T-helper 1 cell (primary cell): ENCODE measurements around the gene NLRP6.
"Not testable (repeated sequence)": the region's sequence is repeated elsewhere in the genome, so short reads cannot be mapped to it uniquely, and the experiment has no call there.

Experiments
- DNase-seq, 5 donors: peaks; one replicate each; pipeline ENCODE4 v3.0.0-alpha.2; 2012 to 2020

NLRP6 gene

DNA sequence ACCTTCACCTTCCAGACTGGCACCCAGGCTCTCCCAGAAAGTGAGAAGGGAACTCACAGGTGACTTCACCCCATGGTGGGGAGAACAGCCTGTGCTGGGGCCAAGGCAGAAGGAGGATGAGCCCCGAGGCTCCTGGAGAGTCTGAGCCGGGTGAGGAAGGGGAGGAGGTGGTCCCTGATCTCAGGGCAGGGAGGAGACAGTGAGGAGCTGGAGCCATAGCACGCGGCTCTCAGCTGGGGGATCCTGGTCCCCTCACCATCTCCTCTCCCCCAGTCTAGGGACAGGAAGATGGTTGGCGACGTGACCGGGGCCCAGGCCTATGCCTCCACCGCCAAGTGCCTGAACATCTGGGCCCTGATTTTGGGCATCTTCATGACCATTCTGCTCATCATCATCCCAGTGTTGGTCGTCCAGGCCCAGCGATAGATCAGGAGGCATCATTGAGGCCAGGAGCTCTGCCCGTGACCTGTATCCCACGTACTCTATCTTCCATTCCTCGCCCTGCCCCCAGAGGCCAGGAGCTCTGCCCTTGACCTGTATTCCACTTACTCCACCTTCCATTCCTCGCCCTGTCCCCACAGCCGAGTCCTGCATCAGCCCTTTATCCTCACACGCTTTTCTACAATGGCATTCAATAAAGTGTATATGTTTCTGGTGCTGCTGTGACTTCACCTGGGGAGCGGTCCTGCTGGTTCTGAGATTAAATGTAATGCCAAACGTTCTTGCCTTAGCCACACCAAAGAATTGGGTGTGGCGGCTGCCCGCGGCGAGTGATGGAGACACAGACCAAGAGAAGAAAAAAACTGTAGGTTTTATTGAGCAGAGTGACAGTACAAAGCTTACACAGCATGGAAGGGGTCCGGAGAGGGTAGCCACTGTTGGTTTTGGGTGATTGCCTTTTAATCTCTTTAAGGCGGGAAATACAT lies 30.8 kb downstream of the NLRP6 start:
- peak in 1 of 5 donors; percentile 51 for DNase-seq

DNA sequence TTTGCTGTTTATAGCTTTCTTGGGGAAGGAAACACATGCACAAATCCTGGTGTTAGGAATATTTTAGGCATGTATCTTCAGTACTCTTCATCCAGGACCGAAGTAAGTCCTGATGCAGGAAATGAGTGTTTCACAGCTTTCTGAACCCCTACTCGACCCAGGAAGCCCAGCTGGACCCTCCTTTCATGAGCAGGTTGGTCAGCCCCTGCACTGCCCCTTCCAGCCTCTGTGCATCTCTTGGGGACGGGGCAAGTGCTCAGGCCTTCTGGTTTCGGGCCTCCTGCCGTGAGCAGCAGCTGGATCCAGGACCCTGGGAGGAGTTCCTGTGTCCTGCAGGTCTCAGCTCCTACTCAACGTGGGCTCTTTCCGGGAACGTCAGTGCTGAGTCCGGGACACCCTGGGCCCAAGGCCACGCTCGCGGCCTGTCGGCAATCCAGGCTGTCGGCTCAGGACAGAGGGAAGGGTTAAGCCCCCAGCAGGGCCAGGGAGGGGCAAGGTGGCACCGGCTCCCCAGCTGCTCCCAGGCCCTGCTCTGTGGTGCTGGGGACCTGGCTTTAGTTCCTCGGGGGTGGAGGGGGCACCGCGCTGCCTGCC lies 31.9 kb downstream of the NLRP6 start:
- not testable (repeated sequence) for DNase-seq

- DNase-seq, result not testable (repeated sequence)
Measured at GRCh38 chr11:311013-311748, 33.0 kb downstream of the NLRP6 start.

- DNase-seq, result peak in 1 of 5 donors; percentile 41
Measured at GRCh38 chr11:312092-312816, 34.0 kb downstream of the NLRP6 start.

DNA sequence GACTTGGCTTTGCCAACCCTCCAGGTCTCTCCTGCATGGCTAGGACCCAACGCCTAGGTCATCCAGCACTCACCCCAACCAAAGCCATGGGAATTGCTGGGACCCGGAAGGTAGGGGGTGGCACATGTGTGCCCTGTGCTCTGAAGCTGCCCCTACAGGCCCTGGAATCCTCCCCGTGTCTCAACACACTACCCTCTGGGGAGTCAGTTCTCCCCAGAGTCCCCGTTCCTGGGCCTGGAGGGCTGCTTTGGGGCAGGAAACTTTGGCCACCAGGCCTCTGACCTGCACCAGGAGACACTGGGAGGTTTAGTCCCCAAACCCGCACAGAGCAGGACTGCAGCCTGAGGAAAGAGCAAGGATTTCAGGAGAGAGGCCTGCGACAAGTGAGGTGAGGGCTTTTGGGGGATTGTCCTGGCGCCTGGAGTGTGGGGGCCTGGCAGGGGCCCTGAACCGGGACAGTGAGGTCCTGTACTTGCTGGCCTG lies 35.1 kb downstream of the NLRP6 start:
- DNase-seq, result no peak

- DNase-seq, result peak in 3 of 5 donors; percentile 40 to 92 (median 50)
Measured at GRCh38 chr11:313787-314553, 35.8 kb downstream of the NLRP6 start, which contains the start of gene IFITM1. Gene IFITM1 (plus strand): TSS chr11:314040. CDS start chr11:314171, 131 bp downstream.

DNA sequence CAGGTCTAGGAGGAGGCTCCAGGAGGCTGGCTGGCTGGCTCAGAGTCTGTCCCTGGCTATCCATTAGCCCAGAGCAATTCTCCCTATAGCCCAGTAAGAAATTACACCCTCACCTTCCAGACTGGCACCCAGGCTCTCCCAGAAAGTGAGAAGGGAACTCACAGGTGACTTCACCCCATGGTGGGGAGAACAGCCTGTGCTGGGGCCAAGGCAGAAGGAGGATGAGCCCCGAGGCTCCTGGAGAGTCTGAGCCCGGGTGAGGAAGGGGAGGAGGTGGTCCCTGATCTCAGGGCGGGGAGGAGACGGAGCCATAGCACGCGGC lies 36.3 kb downstream of the NLRP6 start:
- DNase-seq, result not testable (repeated sequence)

- DNase-seq, result peak in 1 of 5 donors; percentile 44
Measured at GRCh38 chr11:315051-315481, 36.9 kb downstream of the NLRP6 start.

GRCh38 chr11:315516-315994 lies 37.3 kb downstream of the NLRP6 start:
- no peak for DNase-seq

DNA sequence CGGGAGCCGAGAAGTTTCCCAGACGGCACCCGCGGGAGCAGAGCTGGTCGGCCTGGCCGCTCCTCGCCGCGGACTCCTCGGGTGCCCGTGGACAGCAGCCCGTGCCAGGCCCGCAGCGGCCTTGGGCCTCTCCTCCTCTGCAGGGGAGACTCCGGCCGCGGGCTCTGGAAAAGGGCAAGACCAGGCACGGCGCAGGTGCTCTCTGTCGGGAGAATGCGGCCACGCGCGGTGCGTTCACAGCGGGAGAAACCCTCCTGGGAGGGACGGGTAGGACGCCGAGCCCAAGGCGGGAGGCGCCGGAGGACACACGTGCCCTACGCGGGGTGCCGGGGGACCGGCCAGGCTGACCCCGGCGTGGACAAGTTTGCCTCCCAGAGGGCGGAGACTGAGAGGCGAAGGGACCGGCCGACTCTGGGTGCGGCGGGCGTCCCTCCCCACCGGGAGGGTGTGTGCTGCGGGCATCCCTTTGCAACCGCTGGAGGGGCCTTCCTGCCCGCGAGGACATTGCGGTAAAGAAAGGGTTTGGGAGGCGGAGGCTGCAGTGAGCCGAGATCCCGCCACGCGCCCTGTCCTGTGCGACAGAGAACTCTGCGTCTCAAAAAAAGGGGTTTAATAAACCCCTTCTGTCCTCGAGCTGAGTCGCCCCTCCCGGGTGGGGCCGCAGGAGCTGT lies 38.0 kb downstream of the NLRP6 start:
- DNase-seq, result peak in 1 of 5 donors; percentile 53

DNA sequence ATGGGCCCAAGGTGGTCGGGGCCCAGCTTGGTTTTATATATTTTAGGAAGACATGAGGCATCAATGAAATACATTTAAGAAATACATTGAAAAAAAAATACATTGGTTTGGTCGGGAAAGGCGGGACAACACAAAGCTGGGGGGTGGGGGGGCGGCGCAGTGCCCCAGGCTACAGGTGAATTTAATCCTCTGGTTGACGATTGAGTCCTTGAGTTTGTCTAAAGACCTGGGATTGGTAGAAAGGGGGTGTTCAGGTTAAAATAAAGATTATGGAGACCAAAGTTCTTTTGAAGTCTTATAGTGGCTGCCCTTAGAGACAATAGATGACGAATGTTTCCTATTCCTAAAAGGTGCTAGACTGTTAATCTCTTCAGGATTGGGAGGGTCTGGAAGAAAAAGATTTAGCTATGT lies 38.7 kb downstream of the NLRP6 start:
- DNase-seq, result no peak

GRCh38 chr11:317668-318404 lies 39.6 kb downstream of the NLRP6 start:
- DNase-seq, result not testable (repeated sequence)

- not testable (repeated sequence) for DNase-seq
Measured at GRCh38 chr11:318405-319120, 40.4 kb downstream of the NLRP6 start.

DNA sequence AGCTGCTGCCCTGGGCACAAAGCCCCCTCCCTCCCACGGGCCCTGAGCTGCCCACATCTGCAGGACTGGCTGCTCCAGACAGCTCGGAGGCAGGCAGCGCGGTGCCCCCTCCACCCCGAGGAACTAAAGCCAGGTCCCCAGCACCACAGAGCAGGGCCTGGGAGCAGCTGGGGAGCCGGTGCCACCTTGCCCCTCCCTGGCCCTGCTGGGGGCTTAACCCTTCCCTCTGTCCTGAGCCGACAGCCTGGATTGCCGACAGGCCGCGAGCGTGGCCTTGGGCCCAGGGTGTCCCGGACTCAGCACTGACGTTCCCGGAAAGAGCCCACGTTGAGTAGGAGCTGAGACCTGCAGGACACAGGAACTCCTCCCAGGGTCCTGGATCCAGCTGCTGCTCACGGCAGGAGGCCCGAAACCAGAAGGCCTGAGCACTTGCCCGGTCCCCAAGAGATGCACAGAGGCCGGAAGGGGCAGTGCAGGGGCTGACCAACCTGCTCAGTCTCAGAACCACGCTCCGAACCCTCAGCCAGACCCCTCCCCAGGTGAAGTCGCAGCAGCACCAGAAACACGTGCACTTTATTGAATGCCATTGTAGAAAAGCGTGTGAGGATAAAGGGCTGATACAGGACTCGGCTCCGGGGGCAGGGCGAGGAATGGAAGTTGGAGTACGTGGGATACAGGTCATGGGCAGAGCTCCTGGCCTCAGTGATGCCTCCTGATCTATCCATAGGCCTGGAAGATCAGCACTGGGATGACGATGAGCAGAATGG lies 41.1 kb downstream of the NLRP6 start:
- DNase-seq, result not testable (repeated sequence)

GRCh38 chr11:319888-320273 lies 41.7 kb downstream of the NLRP6 start:
- DNase-seq, result not testable (repeated sequence)

GRCh38 chr11:324156-324555 lies 45.9 kb downstream of the NLRP6 start:
- no peak for DNase-seq

DNA sequence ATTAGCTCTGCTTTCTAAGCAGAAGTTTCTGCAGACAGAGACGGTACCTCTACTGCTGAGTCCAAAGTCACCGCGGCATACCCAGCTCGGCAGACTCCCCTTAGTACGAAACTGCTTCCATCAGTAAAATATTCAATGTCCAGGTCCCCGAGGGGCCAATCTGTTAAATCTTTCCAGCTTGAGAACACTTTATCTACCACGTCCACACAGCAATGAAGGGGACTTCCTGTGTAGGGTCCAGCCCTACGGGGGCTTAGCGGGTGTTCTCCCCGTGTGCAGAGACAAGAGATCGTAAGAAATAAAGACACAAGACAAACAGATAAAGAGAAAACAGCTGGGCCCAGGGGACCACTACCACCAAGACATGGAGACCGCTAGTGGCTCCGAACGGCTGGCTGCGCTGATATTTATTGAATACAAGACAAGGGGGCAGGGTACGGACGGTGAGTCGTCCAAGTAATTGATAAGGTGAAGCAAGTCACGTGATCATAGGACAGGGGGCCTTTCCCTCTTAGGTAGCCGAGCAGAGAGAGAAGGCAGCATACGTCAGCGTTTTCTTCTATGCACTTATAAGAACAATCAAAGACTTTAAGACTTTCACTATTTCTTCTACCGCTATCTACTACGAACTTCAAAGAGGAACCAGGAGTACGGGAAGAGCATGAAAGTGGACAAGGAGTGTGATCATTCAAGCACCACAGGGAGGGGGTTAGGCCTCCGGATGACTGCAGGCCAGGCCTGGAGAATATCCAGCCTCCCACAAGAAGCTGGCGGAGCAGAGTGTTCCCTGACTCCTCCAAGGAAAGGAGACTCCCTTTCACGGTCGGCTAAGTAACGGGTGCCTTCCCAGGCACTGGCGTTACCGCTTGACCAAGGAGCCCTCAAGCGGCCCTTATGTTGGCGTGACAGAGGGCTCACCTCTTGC lies 46.6 kb downstream of the NLRP6 start:
- not testable (repeated sequence) for DNase-seq
